GM15510 (cell line): Measurements from ENCODE around the gene SYCP2L.

Experiments
- POLR2A ChIP-seq: IDR thresholded peaks from 3 replicates; pipeline ENCODE4 v1.6.1; 2011; ENCODE audit warnings: borderline replicate concordance; ENCODE audit not compliant: insufficient read length; ENCODE audit errors: extremely low read depth

SYCP2L gene

DNA sequence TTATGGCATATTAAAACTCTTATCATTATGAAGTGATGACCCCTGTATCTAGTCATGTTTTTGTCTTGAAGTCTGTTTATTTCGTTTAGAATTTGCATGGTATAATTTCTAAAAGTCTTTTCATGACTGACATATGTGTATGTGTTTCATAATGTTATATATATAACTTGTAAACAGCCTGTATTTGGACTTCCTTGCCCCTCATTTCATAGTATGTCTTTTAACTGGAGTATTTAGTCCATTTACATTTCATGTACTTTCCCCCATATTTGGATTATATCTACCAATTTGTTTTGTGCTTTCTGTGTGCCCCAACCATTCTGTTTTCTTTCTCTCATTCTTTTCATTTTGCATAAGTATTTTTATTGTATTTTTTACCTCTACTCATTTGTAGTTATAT, 59.0 kb downstream of the SYCP2L start:
- TF ChIP-seq POLR2A: no peak

- no peak for TF ChIP-seq POLR2A
Observed at GRCh38 chr6:10947966-10948365, 61.1 kb downstream of the SYCP2L start.

DNA sequence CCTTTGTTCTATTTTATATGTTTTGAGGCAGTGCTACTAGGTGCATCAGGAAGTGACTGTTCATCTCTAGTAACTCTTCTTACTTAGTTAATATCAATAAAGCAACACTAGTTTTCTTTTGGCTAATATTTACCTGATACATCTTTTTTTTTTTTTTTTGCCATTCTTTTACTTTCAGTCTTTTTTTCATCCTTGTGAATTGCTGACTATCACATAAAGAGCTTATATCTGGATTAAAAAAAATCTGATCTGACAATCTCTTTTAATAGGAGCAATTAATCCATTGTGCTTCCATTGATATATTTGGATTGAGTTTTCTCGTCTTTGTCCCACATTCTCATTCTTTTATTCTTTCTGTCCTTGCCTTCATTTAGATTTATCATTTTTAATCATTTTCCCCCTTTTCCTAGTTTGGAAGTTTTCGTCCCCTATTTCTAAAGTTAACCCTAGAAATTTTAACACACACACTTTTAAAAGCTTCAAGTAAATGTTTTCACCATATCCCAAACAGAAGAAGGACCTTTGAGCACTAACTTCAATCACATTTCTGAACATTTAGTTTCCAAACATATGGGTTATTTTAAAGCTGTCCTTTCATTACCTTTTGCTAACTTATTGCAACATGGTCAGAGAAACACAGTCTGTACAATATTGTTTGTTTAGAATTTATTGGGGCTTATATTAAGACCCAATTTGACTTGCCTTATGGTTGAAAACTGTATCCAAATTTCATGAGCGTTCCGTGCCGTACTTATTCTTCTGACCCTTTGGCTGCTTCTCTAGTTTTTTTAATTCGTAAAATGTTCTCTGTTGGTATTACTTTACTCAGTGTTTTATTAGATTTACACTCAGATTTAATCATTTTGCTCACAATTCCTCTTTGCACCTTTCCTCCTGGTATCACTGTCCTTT, 63.0 kb downstream of the SYCP2L start:
- no peak for TF ChIP-seq POLR2A

DNA sequence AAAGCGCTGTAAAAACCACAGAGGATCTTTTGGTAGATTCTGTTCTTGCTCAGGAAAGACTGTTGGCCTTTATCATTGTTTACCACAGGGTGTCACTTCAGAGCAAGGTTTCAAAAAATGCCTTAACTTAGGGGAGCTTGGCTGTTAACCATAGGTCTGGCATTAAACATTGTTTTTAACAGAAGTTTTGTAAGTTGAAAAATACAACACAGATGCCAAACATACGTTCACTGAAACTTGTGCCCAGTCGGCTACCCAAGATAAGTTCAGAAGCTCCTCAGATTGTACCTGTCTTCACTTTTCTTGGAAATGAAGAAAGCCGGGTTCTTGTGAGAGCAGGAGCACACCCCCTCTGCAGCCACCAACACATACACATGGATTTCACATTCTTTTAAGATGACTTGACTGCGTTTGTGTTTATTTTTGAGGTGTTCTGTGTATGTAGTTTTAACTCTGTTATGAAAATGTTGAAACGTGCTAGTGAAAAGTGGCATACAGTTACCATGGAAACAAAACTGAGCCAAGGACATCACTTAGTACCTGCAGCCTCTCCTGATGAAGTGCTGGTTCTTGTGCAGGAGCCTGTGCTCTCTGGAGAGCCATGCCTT, 64.9 kb downstream of the SYCP2L start:
- no peak for TF ChIP-seq POLR2A

GRCh38 chr6:10954590-10955010, 67.7 kb downstream of the SYCP2L start:
- TF ChIP-seq POLR2A: no peak

GRCh38 chr6:10956776-10957175, 69.9 kb downstream of the SYCP2L start:
- no peak for TF ChIP-seq POLR2A

GRCh38 chr6:10957414-10957886, 70.6 kb downstream of the SYCP2L start:
- no peak for TF ChIP-seq POLR2A

GRCh38 chr6:10960171-10960570, 73.3 kb downstream of the SYCP2L start:
- no peak for TF ChIP-seq POLR2A

- no peak for TF ChIP-seq POLR2A
Observed at GRCh38 chr6:10961837-10962236, 75.0 kb downstream of the SYCP2L start.

- no peak for TF ChIP-seq POLR2A
Observed at GRCh38 chr6:10962673-10963072, 75.8 kb downstream of the SYCP2L start.

DNA sequence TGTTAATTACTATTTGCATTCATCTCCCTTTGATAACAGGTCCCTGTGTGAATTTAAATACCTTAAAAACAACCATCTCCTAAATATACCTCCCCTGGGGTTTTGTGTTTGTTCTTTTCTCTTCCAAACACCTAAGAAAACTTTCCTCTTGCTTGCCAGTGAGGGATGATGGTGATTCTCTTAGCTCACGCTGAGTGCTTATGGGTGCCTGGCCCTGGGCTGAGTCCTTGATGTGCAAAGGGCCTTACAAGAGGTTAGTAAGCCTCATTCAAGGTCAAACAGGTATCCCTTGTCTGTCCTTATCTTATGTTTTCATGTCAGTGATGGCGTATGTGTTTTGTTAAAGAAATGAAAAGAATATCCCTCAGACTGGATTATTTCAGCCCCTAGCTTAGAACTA, 76.3 kb downstream of the SYCP2L start:
- TF ChIP-seq POLR2A: no peak

GRCh38 chr6:10964684-10965083, 77.8 kb downstream of the SYCP2L start:
- TF ChIP-seq POLR2A: no peak

DNA sequence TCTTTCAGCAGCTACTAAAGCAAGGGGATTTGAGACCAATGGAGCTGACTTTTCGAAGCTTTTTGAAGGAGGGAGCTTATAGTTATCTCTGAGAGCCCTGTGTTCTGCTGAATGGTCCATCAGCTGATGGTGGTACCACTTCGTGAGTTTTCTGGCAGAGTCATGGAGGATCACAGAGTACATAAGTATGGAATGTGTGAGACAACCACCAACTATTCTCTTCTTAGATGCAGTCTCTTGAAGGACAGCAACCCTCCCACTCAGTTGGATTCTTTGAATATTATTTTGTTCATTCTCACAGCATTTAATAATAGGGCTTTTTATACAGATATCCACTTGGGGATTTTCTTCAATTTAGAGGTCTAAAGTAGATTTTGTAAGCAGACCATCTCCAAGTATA, 81.9 kb downstream of the SYCP2L start:
- no peak for TF ChIP-seq POLR2A

- no peak for TF ChIP-seq POLR2A
Observed at GRCh38 chr6:10970731-10971130, 83.9 kb downstream of the SYCP2L start.

GRCh38 chr6:10972196-10972595, 85.3 kb downstream of the SYCP2L start:
- TF ChIP-seq POLR2A: no peak

GRCh38 chr6:10976571-10976970, 89.7 kb downstream of the SYCP2L start:
- no peak for TF ChIP-seq POLR2A
